Stimulated activated CD4-positive, alpha-beta T cell treated with anti-CD3 and anti-CD28 coated beads, Interleukin-15, amount 100 ng/mL, for 24 hours (primary cell): ENCODE measurements around the gene PIR.

Experiments used
- DNase-seq: peaks from one replicate; pipeline ENCODE4 v3.0.0-alpha.2; 2020

The PIR gene

GRCh38 chrX:15475486-15475885 lies 17.6 kb downstream of the PIR start:
- no peak for DNase-seq

GRCh38 chrX:15475021-15475420 lies 18.1 kb downstream of the PIR start:
- no peak for DNase-seq

DNA sequence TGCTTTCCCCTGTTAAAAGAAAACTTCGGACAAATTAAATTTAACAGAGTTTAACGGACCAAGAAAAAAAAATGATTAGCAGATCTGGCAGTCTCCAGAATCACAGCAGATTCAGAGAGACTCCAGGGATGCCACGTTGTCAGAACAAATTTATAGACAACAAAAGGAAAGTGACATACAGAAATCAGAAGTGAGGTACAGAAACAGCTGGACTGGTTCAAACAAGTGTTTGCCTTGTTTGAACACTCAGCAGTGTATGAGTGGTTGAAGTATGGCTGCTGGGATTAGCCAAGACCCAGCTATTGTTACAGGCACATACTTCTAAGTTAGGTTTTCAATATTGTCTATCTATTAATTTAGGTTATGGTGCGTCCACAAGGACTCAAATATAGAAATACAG lies 19.1 kb downstream of the PIR start:
- no peak for DNase-seq

- no peak for DNase-seq
Observed at GRCh38 chrX:15472531-15472930, 20.6 kb downstream of the PIR start.

GRCh38 chrX:15471028-15471427 lies 22.1 kb downstream of the PIR start:
- DNase-seq: peak; percentile 68

DNA sequence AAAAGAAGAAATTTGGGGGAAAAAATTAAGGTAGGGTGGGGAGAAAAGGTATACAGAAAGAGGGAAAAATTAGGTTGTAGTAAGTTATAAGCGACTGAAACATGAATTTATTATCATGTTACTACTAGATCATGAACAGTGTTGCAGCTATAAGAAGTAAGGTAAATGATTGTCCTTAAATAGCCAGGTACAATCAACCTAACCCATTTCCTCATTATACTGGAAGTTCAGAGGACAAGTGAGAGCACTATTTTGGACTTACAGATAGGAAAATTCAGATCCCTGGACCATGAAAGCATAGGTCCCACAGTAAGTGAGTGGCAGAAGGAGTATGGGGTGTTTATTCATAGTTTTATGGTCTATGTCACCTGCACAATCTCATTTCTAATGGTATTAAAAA lies 23.5 kb downstream of the PIR start:
- DNase-seq: no peak

- no peak for DNase-seq
Observed at GRCh38 chrX:15468036-15468435, 25.1 kb downstream of the PIR start.

GRCh38 chrX:15465896-15466651 lies 27.1 kb downstream of the PIR start:
- peak; percentile 1 for DNase-seq

DNA sequence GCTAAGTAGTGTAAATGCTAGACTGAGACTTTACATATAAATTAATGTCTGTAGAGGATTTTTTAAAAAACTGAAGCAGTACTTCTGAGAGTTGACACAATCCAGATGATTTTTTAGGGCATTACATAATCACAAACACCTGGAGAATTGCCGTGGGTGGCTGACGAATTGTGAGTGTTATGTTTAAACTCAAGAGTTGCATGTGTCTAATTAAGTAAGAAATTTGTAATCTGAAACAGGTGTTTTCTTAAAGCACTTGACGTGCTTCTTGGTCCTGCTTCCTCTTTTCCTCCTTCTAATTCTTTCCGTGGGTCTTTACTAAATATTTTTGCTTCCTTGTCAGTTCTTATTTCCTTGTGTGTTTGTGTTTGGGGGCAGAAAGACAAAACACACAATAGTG lies 27.8 kb downstream of the PIR start:
- DNase-seq: no peak

- DNase-seq: no peak
Observed at GRCh38 chrX:15464704-15465103, 28.4 kb downstream of the PIR start.

GRCh38 chrX:15451913-15452312 lies 41.2 kb downstream of the PIR start:
- DNase-seq: no peak

DNA sequence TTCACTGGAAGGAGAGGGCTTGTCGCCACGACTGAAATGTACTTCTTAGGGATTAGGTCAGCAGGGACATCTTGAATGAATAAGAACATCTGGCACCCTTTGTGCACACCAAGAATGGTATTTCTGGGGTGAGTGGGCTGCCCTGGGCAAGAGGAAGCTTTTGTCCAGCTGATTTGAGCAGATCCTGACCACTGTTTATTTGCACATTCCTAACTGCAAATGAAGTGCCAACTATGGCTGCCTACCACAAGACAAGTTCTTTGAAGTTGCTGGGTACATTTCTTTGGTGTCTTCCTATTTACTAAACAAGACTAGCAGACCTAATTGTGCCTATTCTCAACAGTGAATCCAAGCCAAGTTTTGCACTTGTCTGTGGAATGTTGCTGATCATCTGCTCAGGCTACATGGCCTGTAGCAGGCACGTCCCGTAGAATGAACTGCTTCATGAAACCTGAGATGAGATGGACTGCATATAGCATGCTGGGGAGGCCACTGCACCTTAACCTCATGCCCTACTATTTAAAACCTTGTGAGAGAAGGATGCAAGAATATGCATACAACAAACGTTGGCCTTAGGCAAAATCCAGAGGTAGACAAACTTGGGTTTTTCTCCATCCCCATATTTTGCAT lies 45.0 kb downstream of the PIR start:
- DNase-seq: no peak

DNA sequence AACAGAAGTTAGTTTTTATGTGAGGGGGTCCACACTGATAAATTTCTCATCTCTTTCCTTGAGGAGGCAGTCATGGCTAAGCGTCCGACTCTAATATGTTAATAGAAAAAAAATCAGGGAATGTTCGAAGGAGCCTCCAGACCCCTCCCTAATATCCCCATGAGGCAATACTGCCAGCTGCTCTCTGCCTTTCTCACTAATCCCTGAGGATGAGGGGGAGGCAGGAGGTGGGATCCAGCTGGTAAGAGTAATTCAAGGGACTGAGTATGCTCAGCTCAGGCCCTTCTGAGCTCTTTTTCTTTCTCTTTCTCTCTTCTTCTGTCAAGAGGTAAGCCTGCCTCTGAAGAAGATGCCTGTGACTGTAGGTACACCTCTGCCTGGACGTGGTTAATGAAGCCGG lies 51.7 kb downstream of the PIR start:
- no peak for DNase-seq

GRCh38 chrX:15438332-15438731 lies 54.8 kb downstream of the PIR start:
- DNase-seq: no peak

DNA sequence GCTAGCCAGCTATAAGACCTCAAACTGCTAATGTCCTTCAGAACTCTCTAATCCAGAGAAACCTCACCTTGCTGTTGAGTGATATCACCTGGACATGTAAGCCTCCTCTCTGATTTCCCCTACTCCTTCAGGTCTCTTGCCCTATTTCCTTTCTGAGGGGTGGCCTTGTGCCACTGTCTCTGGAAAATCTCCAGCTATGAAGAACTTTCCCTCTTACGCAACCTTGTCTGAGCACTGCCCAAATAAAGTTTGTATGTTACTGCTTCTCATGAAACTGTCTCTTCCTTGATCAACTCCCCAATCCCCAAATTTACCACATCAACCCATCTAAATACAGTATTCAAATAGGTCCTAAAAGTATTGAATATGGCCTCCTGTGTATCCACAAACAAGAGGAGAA lies 55.4 kb downstream of the PIR start:
- DNase-seq: no peak

GRCh38 chrX:15435836-15436619 lies 57.1 kb downstream of the PIR start:
- no peak for DNase-seq

GRCh38 chrX:15434205-15434604 lies 58.9 kb downstream of the PIR start:
- no peak for DNase-seq

DNA sequence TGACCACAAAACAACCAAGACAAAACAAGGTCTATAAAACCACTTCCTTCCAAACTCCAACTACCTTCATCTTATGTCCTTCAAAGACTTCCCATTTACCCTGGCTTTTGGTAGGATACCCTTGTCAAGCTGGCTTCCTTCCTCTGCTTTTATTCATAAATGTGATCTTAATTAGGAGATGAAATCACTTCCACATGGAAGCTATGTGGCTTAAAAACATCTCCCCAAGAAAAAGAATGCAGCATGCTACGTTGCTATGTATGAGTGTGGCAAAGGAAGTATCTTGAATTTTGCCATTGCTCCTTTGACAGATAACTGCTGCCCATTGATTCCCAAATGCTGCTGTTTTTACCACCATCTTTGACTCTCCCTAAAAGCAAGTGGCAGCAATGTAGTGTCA lies 62.5 kb downstream of the PIR start:
- DNase-seq: no peak

DNA sequence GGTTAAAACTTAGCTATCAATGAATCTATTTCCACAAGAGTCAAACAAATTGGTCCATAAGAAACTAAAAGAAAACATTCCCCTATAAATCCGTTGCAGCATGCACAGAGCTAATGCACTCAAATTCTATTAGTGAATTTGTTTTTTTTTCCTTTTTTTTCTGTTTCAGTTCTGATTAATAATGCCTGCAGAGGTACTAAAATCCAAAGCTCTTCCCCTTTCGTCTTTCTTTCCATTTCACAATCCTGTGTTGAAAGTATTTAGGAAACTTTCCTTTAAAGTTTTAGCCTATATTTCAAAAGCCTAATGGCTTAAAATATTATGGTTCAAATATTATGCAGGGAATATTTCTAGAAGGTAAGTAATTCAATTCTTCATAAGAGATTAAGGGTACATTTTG lies 63.1 kb downstream of the PIR start:
- DNase-seq: no peak

- DNase-seq: no peak
Observed at GRCh38 chrX:15425024-15425423, 68.1 kb downstream of the PIR start.

- no peak for DNase-seq
Observed at GRCh38 chrX:15418707-15419181, 74.4 kb downstream of the PIR start.

DNA sequence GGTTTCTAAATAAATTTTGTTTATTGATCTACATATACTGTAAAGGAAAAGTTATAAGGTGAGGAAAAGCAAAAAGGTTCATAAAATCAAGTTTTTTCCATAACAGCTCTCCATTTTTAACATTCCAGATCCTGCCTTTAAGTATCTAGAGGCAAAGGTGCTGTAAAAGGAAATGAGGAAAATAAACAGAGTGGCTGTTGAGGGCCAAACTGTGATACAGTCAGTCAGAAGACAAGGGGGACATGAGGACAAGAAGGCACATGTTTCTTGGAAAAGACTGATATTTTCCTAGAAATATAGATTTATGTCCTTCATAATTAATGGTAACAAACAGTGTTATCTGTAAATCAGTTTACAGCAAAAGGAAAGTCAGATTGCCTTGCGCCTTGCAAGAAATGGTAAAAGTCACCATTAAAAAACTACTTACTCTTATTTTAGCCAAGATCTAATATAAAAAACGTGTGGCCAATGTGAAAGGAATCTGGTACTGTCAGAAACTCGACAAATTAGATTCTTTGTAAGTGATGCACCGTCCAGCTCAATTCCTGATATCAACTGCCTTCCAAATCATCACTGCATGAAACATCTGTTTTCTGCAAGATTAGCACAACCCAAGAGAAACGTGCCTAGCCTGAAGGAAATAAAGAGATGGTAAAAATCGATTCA lies 75.0 kb downstream of the PIR start:
- DNase-seq: no peak
